ENCODE data around the gene MT1E.

- no peak for TF ChIP-seq CTCF (IDR thresholded peaks at IDR 0.05)
- no peak for TF ChIP-seq POLR2A (IDR thresholded peaks at IDR 0.05)
- TF ChIP-seq EP300 (IDR thresholded peaks at IDR 0.05) = no peak
Measured at GRCh38 chr16:56605475-56605874, 20.1 kb upstream of the MT1E start.
